Naive thymus-derived CD4-positive, alpha-beta T cell (primary cell): ENCODE results near the gene SRGAP1. TPM values are rescaled to one million over a fixed set of nuclear protein-coding genes. Genes with fewer than 3 reads are reported as not detected.

Experiments
- ATAC-seq: fragments of 150-1000 bp; cut with Tn5 transposase; 2 replicates; pipeline ENCODE4 v1.10.0; 2021; ENCODE audit warnings: mild to moderate bottlenecking, moderate library complexity
- CTCF ChIA-PET: fragments of 350-600 bp; sonication (Branson Sonifier 250); formaldehyde crosslinking; loops from one replicate; lab custom pipeline; 2021; ENCODE audit warnings: antibody characterized with exemption; lab: Charles Lee
- POLR2A ChIA-PET: fragments of 350-600 bp; sonication (Branson Sonifier 250); formaldehyde crosslinking; loops from one replicate; lab custom pipeline; 2021; ENCODE audit warnings: antibody characterized with exemption, inconsistent platforms; lab: Charles Lee
- DNase-seq, 9 donors: peaks; one replicate each; pipeline versions ENCODE4 v3.0.0 to v3.0.0-alpha.2; 2020 to 2022; ENCODE audit warnings: mixed read lengths in 1 of 9
- H3K27ac ChIP-seq: one replicate; pipeline ENCODE4 v1.7.0; 2013; ENCODE audit warnings: mild to moderate bottlenecking, low read depth, low read length, moderate library complexity
- H3K27me3 ChIP-seq, 2 donors: one replicate each; pipeline ENCODE4 v1.7.0; 2013; ENCODE audit warnings: low read length in 2 of 2, mild to moderate bottlenecking in 2 of 2, moderate library complexity in 2 of 2; ENCODE audit not compliant: control insufficient read depth in 2 of 2, insufficient read depth in 2 of 2
- H3K36me3 ChIP-seq, 3 experiments: 1 replicate in 2 of 3; 2 replicates in 1 of 3; pipeline ENCODE4 v1.7.0; 2013; ENCODE audit warnings: low read length in 3 of 3, mild to moderate bottlenecking in 3 of 3, moderate library complexity in 1 of 3; ENCODE audit not compliant: insufficient read depth in 3 of 3, control insufficient read depth in 2 of 3
- H3K4me1 ChIP-seq, 2 donors: one replicate each; pipeline ENCODE4 v1.7.0; 2013; ENCODE audit warnings: low read length in 2 of 2, mild to moderate bottlenecking in 2 of 2, moderate library complexity in 1 of 2; ENCODE audit not compliant: control insufficient read depth in 2 of 2, insufficient read depth in 2 of 2
- H3K4me3 ChIP-seq: 2 replicates; pipeline ENCODE4 v1.7.0; 2013; ENCODE audit warnings: mild to moderate bottlenecking, low read length
- H3K9me3 ChIP-seq, 3 experiments: 1 replicate in 2 of 3; 2 replicates in 1 of 3; pipeline ENCODE4 v1.7.0; 2013; ENCODE audit warnings: low read length in 3 of 3; ENCODE audit not compliant: control insufficient read depth in 2 of 3
- H3K27ac Mint-ChIP-seq, 9 donors: one replicate each; pipeline ENCODE4 v1.8.0; 2020 to 2022; ENCODE audit warnings: mixed read lengths in 9 of 9, mild to moderate bottlenecking in 8 of 9, moderate library complexity in 5 of 9, inconsistent platforms in 2 of 9
- H3K27me3 Mint-ChIP-seq, 5 donors: one replicate each; pipeline ENCODE4 v1.8.0; 2021 to 2022; ENCODE audit warnings: mixed read lengths in 5 of 5, mild to moderate bottlenecking in 1 of 5
- H3K36me3 Mint-ChIP-seq, 5 donors: one replicate each; pipeline ENCODE4 v1.8.0; 2020 to 2022; ENCODE audit warnings: mixed read lengths in 5 of 5, mild to moderate bottlenecking in 3 of 5, inconsistent platforms in 1 of 5
- H3K4me1 Mint-ChIP-seq, 7 donors: one replicate each; pipeline ENCODE4 v1.8.0; 2020 to 2022; ENCODE audit warnings: mixed read lengths in 7 of 7, mild to moderate bottlenecking in 3 of 7, inconsistent platforms in 1 of 7
- H3K4me3 Mint-ChIP-seq, 10 donors: one replicate each; pipeline ENCODE4 v1.8.0; 2020 to 2022; ENCODE audit warnings: mild to moderate bottlenecking in 10 of 10, mixed read lengths in 10 of 10, moderate library complexity in 6 of 10, inconsistent platforms in 2 of 10
- H3K9me3 Mint-ChIP-seq, 11 donors: one replicate each; pipeline ENCODE4 v1.8.0; 2020 to 2022; ENCODE audit warnings: mixed read lengths in 11 of 11, mild to moderate bottlenecking in 4 of 11, inconsistent platforms in 1 of 11, moderate library complexity in 1 of 11
- intact Hi-C, 2 donors: fragments of 100-400 bp; cut with micrococcal nuclease; formaldehyde crosslinking; loops; one replicate each; pipeline ENCODE4 v1.15.1; 2023
- polyA plus RNA-seq, 2 donors: library from polyadenylated mRNA; unstranded; fragments of 300-500 nt; fragmentation: Illumina TruSeq; gene quantifications; one replicate each; pipeline ENCODE4 v1.2.3, GENCODE V29; 2021
- total RNA-seq, 6 experiments: library from RNA in 5 of 6; stranded (reverse) in 5 of 6; gene quantifications; 1 replicate in 5 of 6; 2 replicates in 1 of 6; pipeline ENCODE4 v1.2.3 and lab custom pipeline; 2021 to 2026

Gene SRGAP1
- total and polyA plus RNA-seq, 7 experiments from 2014 or later: 0.01 to 0.47 (median 0.08) TPM

- Histone ChIP-seq H3K27ac (no peak overlapping the region), H3K9me3 (no peaks in the 10 kb centered on the region), H3K4me1 (no peaks in the 10 kb centered on the region), H3K36me3 (no peaks in the 10 kb centered on the region), H3K27me3 (peaks cover 0 to 3% of the 10 kb centered on the region in 2 donors), H3K4me3 (no peak overlapping the region)
- CTCF ChIA-PET: no interaction called here
- Mint-ChIP-seq H3K9me3 (no peaks in the 10 kb centered on the region), H3K27ac (no peak overlapping the region), H3K27me3 (no peaks in the 10 kb centered on the region), H3K36me3 (no peaks in the 10 kb centered on the region), H3K4me3 (no peak overlapping the region), H3K4me1 (peaks cover 0 to 2% (median 0%) of the 10 kb centered on the region in 7 donors)
- POLR2A ChIA-PET: no interaction called here
- ATAC-seq (no peak), DNase-seq (no peak)
- intact Hi-C loops: no loop called here
Observed at GRCh38 chr12:63941166-63941800, 96.8 kb downstream of the SRGAP1 start.

GRCh38 chr12:63941879-63942278 is 97.4 kb downstream of the SRGAP1 start:
- peaks cover 0 to 2% (median 0%) of the 10 kb centered on the region in 7 donors for H3K4me1 Mint-ChIP-seq
- DNase-seq (no peak), ATAC-seq (no peak)
- no peak overlapping the region for H3K27ac ChIP-seq
- no peaks in the 10 kb centered on the region for H3K36me3 Mint-ChIP-seq
- H3K27me3 ChIP-seq: peaks cover 0 to 3% of the 10 kb centered on the region in 2 donors
- H3K27me3 Mint-ChIP-seq: no peaks in the 10 kb centered on the region
- H3K9me3 Mint-ChIP-seq: no peaks in the 10 kb centered on the region
- intact Hi-C loops: no loop called here
- H3K27ac Mint-ChIP-seq: no peak overlapping the region
- no peaks in the 10 kb centered on the region for H3K9me3 ChIP-seq
- CTCF ChIA-PET: no interaction called here
- H3K4me3 Mint-ChIP-seq: no peak overlapping the region
- H3K4me3 ChIP-seq: no peak overlapping the region
- H3K4me1 ChIP-seq: no peaks in the 10 kb centered on the region
- no peaks in the 10 kb centered on the region for H3K36me3 ChIP-seq
- POLR2A ChIA-PET: no interaction called here

- peaks cover 0 to 2% (median 0%) of the 10 kb centered on the region in 7 donors for H3K4me1 Mint-ChIP-seq
- Histone ChIP-seq H3K4me3 (no peak overlapping the region), H3K9me3 (no peaks in the 10 kb centered on the region), H3K27ac (no peak overlapping the region), H3K36me3 (no peaks in the 10 kb centered on the region), H3K4me1 (no peaks in the 10 kb centered on the region), H3K27me3 (peaks cover 0 to 3% of the 10 kb centered on the region in 2 donors)
- ChIA-PET POLR2A (no interaction called here), CTCF (no interaction called here)
- H3K27ac Mint-ChIP-seq: no peak overlapping the region
- no peaks in the 10 kb centered on the region for H3K36me3 Mint-ChIP-seq
- ATAC-seq (no peak), DNase-seq (no peak)
- intact Hi-C loops: no loop called here
- H3K27me3 Mint-ChIP-seq: no peaks in the 10 kb centered on the region
- H3K9me3 Mint-ChIP-seq: no peaks in the 10 kb centered on the region
- H3K4me3 Mint-ChIP-seq: no peak overlapping the region
Observed at GRCh38 chr12:63942464-63943241, 98.2 kb downstream of the SRGAP1 start.

GRCh38 chr12:63944034-63944579 is 99.6 kb downstream of the SRGAP1 start:
- H3K27me3 ChIP-seq: no peaks in the 10 kb centered on the region
- ChIA-PET POLR2A (no interaction called here), CTCF (no interaction called here)
- Mint-ChIP-seq H3K4me3 (no peak overlapping the region), H3K27me3 (no peaks in the 10 kb centered on the region), H3K4me1 (no peaks in the 10 kb centered on the region), H3K27ac (no peak overlapping the region), H3K9me3 (peaks cover 0 to 4% (median 0%) of the 10 kb centered on the region in 11 donors), H3K36me3 (no peaks in the 10 kb centered on the region)
- ATAC-seq (no peak), DNase-seq (no peak)
- H3K36me3 ChIP-seq: no peaks in the 10 kb centered on the region
- H3K4me1 ChIP-seq: no peaks in the 10 kb centered on the region
- intact Hi-C loops: no loop called here
- no peaks in the 10 kb centered on the region for H3K9me3 ChIP-seq
- H3K4me3 ChIP-seq: no peak overlapping the region
- no peak overlapping the region for H3K27ac ChIP-seq

- H3K36me3 Mint-ChIP-seq: no peaks in the 10 kb centered on the region
- ATAC-seq: no peak
- intact Hi-C loops: no loop called here
- H3K36me3 ChIP-seq: no peaks in the 10 kb centered on the region
- no peak overlapping the region for H3K4me3 ChIP-seq
- DNase-seq: no peak
- H3K9me3 ChIP-seq: no peaks in the 10 kb centered on the region
- peaks cover 0 to 4% (median 0%) of the 10 kb centered on the region in 11 donors for H3K9me3 Mint-ChIP-seq
- no peaks in the 10 kb centered on the region for H3K27me3 ChIP-seq
- no peak overlapping the region for H3K27ac Mint-ChIP-seq
- no peaks in the 10 kb centered on the region for H3K27me3 Mint-ChIP-seq
- ChIA-PET CTCF (no interaction called here), POLR2A (no interaction called here)
- no peaks in the 10 kb centered on the region for H3K4me1 ChIP-seq
- no peak overlapping the region for H3K4me3 Mint-ChIP-seq
- H3K27ac ChIP-seq: no peak overlapping the region
- no peaks in the 10 kb centered on the region for H3K4me1 Mint-ChIP-seq
Observed at GRCh38 chr12:63944586-63945228, 100.2 kb downstream of the SRGAP1 start.

- Mint-ChIP-seq H3K36me3 (no peaks in the 10 kb centered on the region), H3K4me3 (no peak overlapping the region), H3K9me3 (peaks cover 0 to 4% (median 0%) of the 10 kb centered on the region in 11 donors), H3K4me1 (no peaks in the 10 kb centered on the region), H3K27me3 (no peaks in the 10 kb centered on the region), H3K27ac (no peak overlapping the region)
- intact Hi-C loops: no loop called here
- no peaks in the 10 kb centered on the region for H3K27me3 ChIP-seq
- H3K4me1 ChIP-seq: no peaks in the 10 kb centered on the region
- DNase-seq: no peak
- ChIA-PET POLR2A (no interaction called here), CTCF (no interaction called here)
- no peak overlapping the region for H3K27ac ChIP-seq
- no peak for ATAC-seq
- no peaks in the 10 kb centered on the region for H3K36me3 ChIP-seq
- no peaks in the 10 kb centered on the region for H3K9me3 ChIP-seq
- no peak overlapping the region for H3K4me3 ChIP-seq
Observed at GRCh38 chr12:63945777-63946176, 101.3 kb downstream of the SRGAP1 start.
